Adrenal gland (tissue), 12 donors: ENCODE measurements around the gene FABP6. TPM values are rescaled to one million over a fixed set of nuclear protein-coding genes. Genes with fewer than 3 reads are reported as not detected.

Experiments
- DNase-seq, 7 donors: peaks; one replicate each; pipeline ENCODE4 v3.0.0-alpha.2; 2019 to 2020
- H3K27ac ChIP-seq, 5 donors: fragments of 200-600 bp; sonication (generic) in 4 of 5; 1 replicate in 3 of 5; 2 replicates in 2 of 5; pipeline versions ENCODE4 v1.5.1 to v1.8.0; 2016 to 2020; ENCODE audit warnings: mild to moderate bottlenecking in 1 of 5
- H3K27me3 ChIP-seq: fragments of 200-600 bp; 2 replicates; pipeline ENCODE4 v1.8.0; 2021
- H3K36me3 ChIP-seq, 2 donors: fragments of 200-600 bp; replicated peaks in 1 of 2; 1 replicate in 1 of 2; 2 replicates in 1 of 2; pipeline versions ENCODE4 v1.5.1 to v1.8.0; 2018 to 2022
- H3K4me1 ChIP-seq, 2 donors: fragments of 200-600 bp; replicated peaks in 1 of 2; 1 replicate in 1 of 2; 2 replicates in 1 of 2; pipeline versions ENCODE4 v1.5.1 to v1.8.0; 2018 to 2021
- H3K4me3 ChIP-seq, 4 donors: fragments of 200-600 bp; sonication (generic) in 3 of 4; one replicate each; pipeline ENCODE4 v1.5.1; 2016 to 2018
- H3K9me3 ChIP-seq, 3 donors: fragments of 200-600 bp; sonication (generic) in 1 of 3; replicated peaks in 1 of 3; 1 replicate in 2 of 3; 2 replicates in 1 of 3; pipeline versions ENCODE4 v1.5.1 to v1.8.0; 2016 to 2021
- CTCF ChIP-seq, 6 experiments: fragments of 450-650 bp in 4 of 6; fragments of 200-600 bp in 2 of 6; sonication (generic) in 1 of 6; IDR thresholded peaks; 1 replicate in 5 of 6; 2 replicates in 1 of 6; pipeline versions ENCODE4 v1.5.1 to v1.8.0; 2016 to 2021; ENCODE audit warnings: antibody characterized with exemption in 6 of 6, mild to moderate bottlenecking in 2 of 6, moderate library complexity in 1 of 6
- POLR2A ChIP-seq, 2 donors: fragments of 450-650 bp; IDR thresholded peaks; one replicate each; pipeline ENCODE4 v1.6.1; 2017; ENCODE audit warnings: antibody characterized with exemption in 2 of 2, mild to moderate bottlenecking in 2 of 2, moderate library complexity in 1 of 2
- WGBS, 4 donors: extraction: QIAGEN DNeasy Blood & Tissue Kit in 2 of 4; methylation state at CpG; one replicate each; pipeline versions ENCODE4 v1.1.5 to v1.1.7; 2013 to 2017; 5-methylcytosine and 5-hydroxymethylcytosine counted together
- intact Hi-C, 2 donors: fragments of 100-400 bp; cut with DNase I; formaldehyde crosslinking; loops; one replicate each; pipeline versions ENCODE4 v1.14.1 to v1.15.0; 2022 to 2023
- polyA plus RNA-seq, 3 donors: library from polyadenylated mRNA; stranded (reverse); fragments of 200-250 nt in 2 of 3; fragments of 350-450 nt in 1 of 3; fragmentation: Illumina TruSeq in 1 of 3; extraction: RNeasy Lipid Tissue Mini Kit (QIAGEN cat#74804) in 1 of 3; gene quantifications; one replicate each; pipeline ENCODE4 v1.2.3, GENCODE V29; 2013 to 2014
- total RNA-seq, 9 donors: library from RNA; depleted of rRNA in 4 of 9; stranded (reverse); fragments of >200 nt in 4 of 9; fragments of 120-200 nt in 1 of 9; fragmentation: NEBNext Ultra II Directional in 1 of 9; extraction: Animal tissue kit (Norgen Biotek cat#: 25700) in 1 of 9; gene quantifications; one replicate each; pipeline versions ENCODE4 v1.1.0 to v1.2.4, GENCODE V29; 2013 to 2023
- donor health status: healthy with polysubstance abuse.
- donor health status: Bipolar disorder and iron deficiency.
- donor health status: DM: yes; HTN: yes; CAD: no.
- donor health status: DM: no; HTN: no; CAD: no.
- donor health status: DM: no; HTN: no; CAD: no.
- donor health status: DM: yes; HTN: yes; CAD: no.

Gene FABP6
- total and polyA plus RNA-seq, 12 donors = 0.39 to 29.4 (median 9.4) TPM; not detected in 1

DNA sequence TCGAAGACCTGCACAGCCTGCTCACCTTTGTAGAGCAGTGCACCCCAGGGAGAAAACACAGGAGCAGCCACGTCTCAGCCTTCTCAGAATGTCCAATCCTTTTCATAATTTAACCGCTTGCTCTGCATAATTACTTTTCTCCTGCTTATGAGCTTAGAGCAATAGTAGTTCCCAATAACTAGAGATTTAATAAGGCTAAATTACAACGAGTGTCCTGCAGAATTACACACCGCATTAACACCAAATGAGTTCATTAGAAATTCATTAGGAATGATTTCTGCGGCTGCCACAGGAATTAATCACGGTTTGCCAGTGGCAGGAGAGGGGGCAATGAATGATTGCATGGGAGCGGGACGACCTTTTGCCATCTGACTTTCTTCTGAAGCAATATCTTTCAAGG, 18.7 kb upstream of the FABP6 start:
- TF ChIP-seq CTCF (IDR thresholded peaks at IDR 0.05) (no peak), POLR2A (IDR thresholded peaks at IDR 0.05) (no peak)
- Histone ChIP-seq H3K27me3 (no peaks in the 10 kb centered on the region), H3K36me3 (no peaks in the 10 kb centered on the region), H3K9me3 (no peaks in the 10 kb centered on the region), H3K4me3 (no peak overlapping the region), H3K4me1 (no peaks in the 10 kb centered on the region), H3K27ac (no peak overlapping the region)
- intact Hi-C loops = no loop called here
- no peak for DNase-seq
- 82 to 88% (median 86%) methylated on average over 9 of the region's 9 CpGs for WGBS, 4 donors

GRCh38 chr5:160211352-160211751, 18.0 kb upstream of the FABP6 start:
- TF ChIP-seq CTCF (IDR thresholded peaks at IDR 0.05) (no peak), POLR2A (IDR thresholded peaks at IDR 0.05) (no peak)
- WGBS, 4 donors = 66 to 81% (median 74%) methylated on average over 2 of the region's 2 CpGs

DNA sequence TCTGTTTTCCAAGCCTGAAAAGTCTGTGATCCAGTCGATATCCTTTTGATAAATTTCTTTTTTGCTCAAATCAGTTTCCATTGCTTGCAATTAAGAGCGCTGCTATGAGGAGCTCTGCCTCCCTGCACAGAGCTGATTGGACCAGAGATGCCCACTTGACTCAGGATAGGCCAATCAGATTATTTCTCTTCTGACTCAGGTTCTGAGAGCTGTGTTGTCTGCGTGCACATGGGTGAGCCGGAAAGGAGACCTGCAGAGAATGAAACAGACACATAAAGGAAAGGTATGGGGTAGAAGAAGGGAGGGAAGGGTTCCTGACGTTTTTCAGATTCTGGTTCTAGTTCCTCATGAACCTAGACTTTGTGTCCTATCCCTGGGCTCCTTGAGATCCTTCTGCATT, 15.8 kb upstream of the FABP6 start:
- H3K4me3 ChIP-seq = no peak overlapping the region
- 47 to 71% (median 66%) methylated on average over 5 of the region's 5 CpGs for WGBS, 4 donors
- intact Hi-C loops = no loop called here
- H3K4me1 ChIP-seq = no peaks in the 10 kb centered on the region
- no peaks in the 10 kb centered on the region for H3K36me3 ChIP-seq
- H3K27ac ChIP-seq = no peak overlapping the region
- no peaks in the 10 kb centered on the region for H3K27me3 ChIP-seq
- TF ChIP-seq POLR2A (IDR thresholded peaks at IDR 0.05) = no peak
- H3K9me3 ChIP-seq = no peaks in the 10 kb centered on the region
- DNase-seq = peak in 6 of 7 donors; percentile 34 to 62 (median 42)

More at GRCh38 chr5:160211352-160211751, 18.0 kb upstream of the FABP6 start:
- intact Hi-C loops = no loop called here
- Histone ChIP-seq H3K36me3 (no peaks in the 10 kb centered on the region), H3K4me3 (no peak overlapping the region), H3K4me1 (no peaks in the 10 kb centered on the region), H3K9me3 (no peaks in the 10 kb centered on the region), H3K27me3 (no peaks in the 10 kb centered on the region), H3K27ac (no peak overlapping the region)
- DNase-seq = no peak

DNA sequence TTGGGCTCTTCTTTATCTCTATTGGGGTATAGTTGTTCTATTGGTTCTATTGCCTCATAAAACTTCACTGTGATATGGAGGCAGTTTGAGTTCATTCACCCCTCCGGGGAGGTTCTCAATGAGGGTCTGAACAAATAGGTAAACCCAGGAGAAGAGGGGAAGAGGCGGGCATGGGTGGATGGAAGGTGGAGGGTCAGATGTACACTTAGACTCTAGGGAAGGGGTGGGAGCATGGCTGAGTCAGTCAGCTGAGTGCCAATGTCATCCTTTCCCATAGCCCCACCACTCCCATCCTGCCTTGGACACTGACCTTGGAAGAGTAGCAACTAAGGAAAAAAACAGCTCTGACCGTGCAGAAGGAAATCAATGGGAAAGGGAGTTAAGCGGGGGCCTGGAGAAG, 9.9 kb upstream of the FABP6 start:
- intact Hi-C loops = no loop called here
- no peak overlapping the region for H3K27ac ChIP-seq
- H3K27me3 ChIP-seq = no peaks in the 10 kb centered on the region
- H3K4me1 ChIP-seq = no peaks in the 10 kb centered on the region
- no peak overlapping the region for H3K4me3 ChIP-seq
- H3K36me3 ChIP-seq = no peaks in the 10 kb centered on the region
- TF ChIP-seq CTCF (IDR thresholded peaks at IDR 0.05) = no peak
- TF ChIP-seq POLR2A (IDR thresholded peaks at IDR 0.05) = no peak
- no peaks in the 10 kb centered on the region for H3K9me3 ChIP-seq
- 58 to 62% (median 61%) methylated on average over 4 of the region's 4 CpGs for WGBS, 4 donors
- DNase-seq = no peak

- no peaks in the 10 kb centered on the region for H3K27me3 ChIP-seq
- H3K9me3 ChIP-seq = no peaks in the 10 kb centered on the region
- no peak for TF ChIP-seq CTCF (IDR thresholded peaks at IDR 0.05)
- no peak for TF ChIP-seq POLR2A (IDR thresholded peaks at IDR 0.05)
- no peaks in the 10 kb centered on the region for H3K36me3 ChIP-seq
- 87 to 96% (median 93%) methylated on average over 3 of the region's 3 CpGs for WGBS, 4 donors
- no peak for DNase-seq
- no peak overlapping the region for H3K4me3 ChIP-seq
- H3K27ac ChIP-seq = no peak overlapping the region
- intact Hi-C loops = no loop called here
- H3K4me1 ChIP-seq = no peaks in the 10 kb centered on the region
Measured at GRCh38 chr5:160221082-160221481, 8.2 kb upstream of the FABP6 start.
